Measurements from ENCODE around the gene TSPAN9.

GRCh38 chr12:3195337-3195736 lies 118.2 kb downstream of the TSPAN9 start:
- TF ChIP-seq, protein P1, sequence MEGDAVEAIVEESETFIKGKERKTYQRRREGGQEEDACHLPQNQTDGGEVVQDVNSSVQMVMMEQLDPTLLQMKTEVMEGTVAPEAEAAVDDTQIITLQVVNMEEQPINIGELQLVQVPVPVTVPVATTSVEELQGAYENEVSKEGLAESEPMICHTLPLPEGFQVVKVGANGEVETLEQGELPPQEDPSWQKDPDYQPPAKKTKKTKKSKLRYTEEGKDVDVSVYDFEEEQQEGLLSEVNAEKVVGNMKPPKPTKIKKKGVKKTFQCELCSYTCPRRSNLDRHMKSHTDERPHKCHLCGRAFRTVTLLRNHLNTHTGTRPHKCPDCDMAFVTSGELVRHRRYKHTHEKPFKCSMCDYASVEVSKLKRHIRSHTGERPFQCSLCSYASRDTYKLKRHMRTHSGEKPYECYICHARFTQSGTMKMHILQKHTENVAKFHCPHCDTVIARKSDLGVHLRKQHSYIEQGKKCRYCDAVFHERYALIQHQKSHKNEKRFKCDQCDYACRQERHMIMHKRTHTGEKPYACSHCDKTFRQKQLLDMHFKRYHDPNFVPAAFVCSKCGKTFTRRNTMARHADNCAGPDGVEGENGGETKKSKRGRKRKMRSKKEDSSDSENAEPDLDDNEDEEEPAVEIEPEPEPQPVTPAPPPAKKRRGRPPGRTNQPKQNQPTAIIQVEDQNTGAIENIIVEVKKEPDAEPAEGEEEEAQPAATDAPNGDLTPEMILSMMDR (IDR thresholded peaks at IDR 0.05): no peak
- TF ChIP-seq EP300 (IDR thresholded peaks at IDR 0.05): no peak
